HepG2 (cell line): ENCODE data around the gene GPC6. TPM values are rescaled to one million over a fixed set of nuclear protein-coding genes. Genes with fewer than 3 reads are reported as not detected.

Source experiments
- ATAC-seq: fragments of 200-7000 bp; cut with Tn5 transposase; 3 replicates; pipeline ENCODE4 v1.9.1; 2020; ENCODE audit warnings: mild to moderate bottlenecking, moderate library complexity
- BruUV-seq: library from RNA; stranded (reverse); fragments of 400-500 nt; replicated peaks from 2 replicates; lab custom pipeline; 2021; lab: Mats Ljungman, UMichigan
- CTCF ChIA-PET: fragments of 300-600 bp; formaldehyde crosslinking; extraction: SDS; loops from one replicate; lab custom pipeline; 2021; ENCODE audit warnings: low total read pairs, inconsistent platforms, low intra/inter-chr PET ratio; lab: Yijun Ruan, JAX
- POLR2A ChIA-PET: fragments of 350-600 bp; sonication (Branson Sonifier 250); formaldehyde crosslinking; loops from one replicate; lab custom pipeline; 2020; ENCODE audit warnings: antibody characterized with exemption, inconsistent platforms; lab: Yijun Ruan, JAX
- DNase-seq: peaks from one replicate; pipeline ENCODE4 v3.0.0-alpha.2; 2015; ENCODE audit warnings: low spot score
- FAIRE-seq: peaks from 3 replicates; lab custom pipeline; 2011; peaks lifted over from hg19 to GRCh38; lab: Jason Lieb, UNC
- H2AFZ ChIP-seq: one replicate; pipeline ENCODE4 v1.6.1; 2011; ENCODE audit warnings: low read length, inconsistent platforms
- H3K27ac ChIP-seq: fragments of 300-600 bp; 3 replicates; pipeline ENCODE4 v1.8.0; 2011; ENCODE audit warnings: mixed run types, mild to moderate bottlenecking, mixed read lengths, low read length, inconsistent platforms; ENCODE audit not compliant: insufficient read depth; ENCODE audit errors: extremely low read length
- H3K27me3 ChIP-seq, 2 experiments: fragments of 200-600 bp in 1 of 2; 2 replicates in 1 of 2; 3 replicates in 1 of 2; pipeline versions ENCODE4 v1.6.0 to v1.8.0; 2011; ENCODE audit warnings: low read length in 2 of 2, mild to moderate bottlenecking in 2 of 2, moderate library complexity in 2 of 2, inconsistent platforms in 1 of 2; ENCODE audit not compliant: insufficient read depth in 2 of 2, control insufficient read depth in 1 of 2
- H3K36me3 ChIP-seq, 2 experiments: fragments of 200-600 bp in 1 of 2; replicated peaks in 1 of 2; 2 replicates in 1 of 2; 3 replicates in 1 of 2; pipeline versions ENCODE4 v1.5.1 to v1.8.0; 2011; ENCODE audit warnings: low read length in 2 of 2, inconsistent platforms in 1 of 2; ENCODE audit not compliant: insufficient read depth in 2 of 2, control insufficient read depth in 1 of 2
- H3K4me1 ChIP-seq: 2 replicates; pipeline ENCODE4 v1.5.1; 2012; ENCODE audit warnings: low read length, inconsistent platforms; ENCODE audit not compliant: insufficient read depth
- H3K4me2 ChIP-seq: 2 replicates; pipeline ENCODE4 v1.6.0; 2011; ENCODE audit warnings: low read depth, low read length, inconsistent platforms
- H3K4me3 ChIP-seq, 3 experiments: fragments of 200-600 bp in 1 of 3; sonication (generic), shearing (Covaris generic) in 1 of 3; replicated peaks in 1 of 3; 2 replicates each; pipeline ENCODE4 v1.5.1; 2011 to 2016; ENCODE audit warnings: low read length in 3 of 3, inconsistent platforms in 2 of 3, low read depth in 2 of 3, mild to moderate bottlenecking in 2 of 3, control low read depth in 1 of 3, mixed read lengths in 1 of 3; ENCODE audit not compliant: insufficient read depth in 1 of 3
- H3K79me2 ChIP-seq: one replicate; pipeline ENCODE4 v1.6.1; 2011; ENCODE audit warnings: low read length, inconsistent platforms; ENCODE audit not compliant: insufficient read depth
- H3K9ac ChIP-seq: 2 replicates; pipeline ENCODE4 v1.6.0; 2011; ENCODE audit warnings: mild to moderate bottlenecking, low read depth, low read length, inconsistent platforms; ENCODE audit not compliant: insufficient read depth
- H3K9me3 ChIP-seq: 2 replicates; pipeline ENCODE4 v1.5.1; 2012; ENCODE audit warnings: mild to moderate bottlenecking, low read length
- H4K20me1 ChIP-seq: 2 replicates; pipeline ENCODE4 v1.6.0; 2011; ENCODE audit warnings: inconsistent platforms, mild to moderate bottlenecking, low read length, moderate library complexity; ENCODE audit not compliant: insufficient read depth
- CREM ChIP-seq, 2 experiments: sonication (generic) in 1 of 2; formaldehyde crosslinking in 1 of 2; IDR thresholded peaks; 2 replicates each; pipeline versions ENCODE4 v1.4.0 to v1.6.1; 2016 to 2020; ENCODE audit warnings: antibody characterized with exemption in 1 of 2, mild to moderate bottlenecking in 1 of 2, missing genetic modification reagents in 1 of 2
- HINFP ChIP-seq: sonication (generic); formaldehyde crosslinking; IDR thresholded peaks from 2 replicates; pipeline ENCODE4 v1.4.0; 2020; ENCODE audit warnings: low read depth, mild to moderate bottlenecking, missing genetic modification reagents
- MAFF ChIP-seq: IDR thresholded peaks from 2 replicates; pipeline ENCODE4 v1.6.1; 2011; ENCODE audit warnings: low read depth, low read length, improper control_type of control experiment
- MXD4 ChIP-seq: IDR thresholded peaks from 2 replicates; pipeline ENCODE4 v1.6.1; 2016; ENCODE audit warnings: mild to moderate bottlenecking, missing biosample characterization, missing genetic modification reagents
- NFE2 ChIP-seq: sonication (generic); formaldehyde crosslinking; IDR thresholded peaks from 2 replicates; pipeline ENCODE4 v1.4.0; 2020; ENCODE audit warnings: missing genetic modification reagents
- RBM22 ChIP-seq: fragments of 200-400 bp; formaldehyde crosslinking; optimal IDR thresholded peaks from 2 replicates; pipeline ENCODE3; 2017; ENCODE audit warnings: mild to moderate bottlenecking, low read length, moderate library complexity
- ZBED4 ChIP-seq: sonication (generic); formaldehyde crosslinking; IDR thresholded peaks from 2 replicates; pipeline ENCODE4 v1.4.0; 2020; ENCODE audit warnings: missing genetic modification reagents, borderline replicate concordance
- ZFP37 ChIP-seq: sonication (generic); formaldehyde crosslinking; IDR thresholded peaks from 2 replicates; pipeline ENCODE4 v1.4.0; 2020; ENCODE audit warnings: missing genetic modification reagents, borderline replicate concordance
- ZFP82 ChIP-seq: sonication (generic); formaldehyde crosslinking; IDR thresholded peaks from 2 replicates; pipeline ENCODE4 v1.5.1; 2020; ENCODE audit warnings: mild to moderate bottlenecking, missing genetic modification reagents, borderline replicate concordance
- ZGPAT ChIP-seq: IDR thresholded peaks from 2 replicates; pipeline ENCODE4 v1.6.1; 2016; ENCODE audit warnings: mild to moderate bottlenecking
- ZNF709 ChIP-seq: sonication (generic); formaldehyde crosslinking; IDR thresholded peaks from 2 replicates; pipeline ENCODE4 v1.5.0; 2020; ENCODE audit warnings: mild to moderate bottlenecking, missing genetic modification reagents
- ZNF839 ChIP-seq: sonication (generic); formaldehyde crosslinking; IDR thresholded peaks from 2 replicates; pipeline ENCODE4 v1.4.0; 2020; ENCODE audit warnings: missing genetic modification reagents, mild to moderate bottlenecking, borderline replicate concordance
- WGBS: methylation state at CpG from one replicate; pipeline ENCODE4 v1.1.6; 2017; ENCODE audit warnings: low lambda C conversion rate; 5-methylcytosine and 5-hydroxymethylcytosine counted together
- in situ Hi-C: cut with HindIII; loops from 2 replicates; pipeline ENCODE4 v1.10.0; 2017; ENCODE audit warnings: low pct_unique_long_range_greater_than_20kb; ENCODE audit not compliant: extremely low pct_ligation_motif_present
- intact Hi-C: fragments of 100-400 bp; cut with micrococcal nuclease; formaldehyde crosslinking; loops from one replicate; pipeline ENCODE4 v1.10.0; 2022; ENCODE audit not compliant: unreplicated experiment
- polyA plus RNA-seq, 8 experiments: library from polyadenylated mRNA; depleted of rRNA in 3 of 8; stranded (reverse) in 7 of 8; unstranded in 1 of 8; fragments of >200 nt; fragmentation: Illumina TruSeq in 4 of 8; extraction: Trizol in 4 of 8; gene quantifications; 2 replicates each; pipeline versions ENCODE4 v1.2.1 to v1.2.3, GENCODE V29; 2011 to 2016; ENCODE audit warnings: low read depth in 4 of 8, missing spikeins in 1 of 8, mixed read lengths in 1 of 8; ENCODE audit not compliant: insufficient read depth in 1 of 8
- total RNA-seq, 5 experiments: library from RNA; depleted of rRNA; stranded (reverse); fragments of >200 nt; fragmentation: Illumina TruSeq; extraction: Trizol; gene quantifications; 2 replicates each; pipeline ENCODE4 v1.2.3, GENCODE V29; 2016; ENCODE audit warnings: low read depth in 1 of 5

GPC6 gene
- total and polyA plus RNA-seq, 2 of the 13 experiments (the other 11 are each of a cell fraction or from before 2014, with no cell fraction given): 24.5 to 33.9 TPM

- TF ChIP-seq ZGPAT (CRISPR knock-in tag) (peak; percentile 8; the same call in 1 of the 2 replicates), NFE2 (no peak), ZFP37 (CRISPR knock-in tag) (no peak), RBM22 (no peak), CREM (IDR thresholded peaks at IDR 0.05) (no peak), CREM (CRISPR knock-in tag; IDR thresholded peaks at IDR 0.05) (no peak), MAFF (peak; percentile 93)
- TF ChIP-seq, all 625 proteins: peak for 3
These were observed 1078.9 kb downstream of the GPC6 start (continued) for GRCh38 chr13:94305463-94305862.

GRCh38 chr13:94305934-94306333 lies 1079.3 kb downstream of the GPC6 start:
- intact Hi-C loops: no loop called here
- no TSS peak for BruUV-seq
- no peak for FAIRE-seq

More at GRCh38 chr13:94305934-94306333, 1079.3 kb downstream of the GPC6 start:
- Histone ChIP-seq H4K20me1 (no peaks in the 10 kb centered on the region), H3K79me2 (no peaks in the 10 kb centered on the region), H3K27ac (peak overlapping the region; percentile 83), H3K36me3 (no peaks in the 10 kb centered on the region; a peak in 1 of 5 replicates), H3K4me2 (no peak overlapping the region), H3K9ac (no peak overlapping the region), H2AFZ (no peak overlapping the region), H3K4me3 (no peak overlapping the region), H3K4me1 (peaks cover 38% of the 10 kb centered on the region), H3K27me3 (no peaks in the 10 kb centered on the region), H3K9me3 (no peaks in the 10 kb centered on the region)
- no peak for TF ChIP-seq ZNF709 (CRISPR knock-in tag)
- no peak for TF ChIP-seq HINFP
- TF ChIP-seq MXD4 (CRISPR knock-in tag): no peak
- TF ChIP-seq ZBED4 (CRISPR knock-in tag): no peak
- no peak for TF ChIP-seq ZNF839 (CRISPR knock-in tag)
- TF ChIP-seq ZFP82 (CRISPR knock-in tag): no peak
- 93% methylated on average over 4 of the region's 4 CpGs for WGBS
- in situ Hi-C loops: no loop called here
- ChIA-PET CTCF (no interaction called here), POLR2A (interaction anchor here (0.5 to 4.7 kb wide), 2 partner anchors 11 to 14 kb away, joined by 3 to 64 read pairs; no protein-coding TSS in a partner anchor)
- ATAC-seq (no peak), DNase-seq (no peak)
